ENCODE results near the gene BUD13.
A peak's percentile ranks its signal among the peaks of the same experiment; 100 is the strongest.

The BUD13 gene

GRCh38 chr11:116712428-116712827, 60.4 kb downstream of the BUD13 start:
- peak; percentile 17 for DNase-seq

GRCh38 chr11:116710762-116711161, 62.0 kb downstream of the BUD13 start:
- no peak for DNase-seq

GRCh38 chr11:116710001-116710674, 62.6 kb downstream of the BUD13 start:
- DNase-seq, result no peak

GRCh38 chr11:116707746-116708145, 65.0 kb downstream of the BUD13 start:
- no peak for DNase-seq

- DNase-seq, result no peak
Observed at GRCh38 chr11:116707161-116707629, 65.6 kb downstream of the BUD13 start.

- DNase-seq, result peak; percentile 66
Observed at GRCh38 chr11:116703421-116703820, 69.4 kb downstream of the BUD13 start.

- DNase-seq, result peak; percentile 32
Observed at GRCh38 chr11:116702772-116703385, 69.9 kb downstream of the BUD13 start.

GRCh38 chr11:116701876-116702275, 70.9 kb downstream of the BUD13 start:
- no peak for DNase-seq

- DNase-seq, result no peak
Observed at GRCh38 chr11:116701297-116701801, 71.4 kb downstream of the BUD13 start.

- no peak for DNase-seq
Observed at GRCh38 chr11:116700586-116701220, 72.1 kb downstream of the BUD13 start.
